Natural killer cell (primary cell): ENCODE data around the gene IL1RAP. TPM values are rescaled to one million over a fixed set of nuclear protein-coding genes. Genes with fewer than 3 reads are reported as not detected.

Experiments
- ATAC-seq, 3 donors: fragments of 150-1000 bp in 2 of 3; fragments of 200-7000 bp in 1 of 3; cut with Tn5 transposase; 1 replicate in 1 of 3; 2 replicates in 2 of 3; pipeline ENCODE4 v1.10.0; 2021; ENCODE audit warnings: mild to moderate bottlenecking in 2 of 3, moderate library complexity in 2 of 3
- DNase-seq, 2 donors: peaks; one replicate each; pipeline versions ENCODE4 v3.0.0 to v3.0.0-alpha.2; 2013 to 2021; ENCODE audit warnings: mixed read lengths in 1 of 2
- H3K27ac ChIP-seq: one replicate; pipeline ENCODE4 v1.5.1; 2013; ENCODE audit warnings: mild to moderate bottlenecking, low read length
- H3K27me3 ChIP-seq: one replicate; pipeline ENCODE4 v1.6.1; 2013; ENCODE audit warnings: low read length; ENCODE audit not compliant: control insufficient read depth, insufficient read depth
- H3K36me3 ChIP-seq: one replicate; pipeline ENCODE4 v1.6.1; 2013; ENCODE audit warnings: low read length; ENCODE audit not compliant: control insufficient read depth, insufficient read depth
- H3K4me1 ChIP-seq: one replicate; pipeline ENCODE4 v1.6.1; 2013; ENCODE audit warnings: low read length; ENCODE audit not compliant: control insufficient read depth, insufficient read depth
- H3K4me3 ChIP-seq: one replicate; pipeline ENCODE4 v1.5.1; 2013; ENCODE audit warnings: low read length
- H3K9me3 ChIP-seq: one replicate; pipeline ENCODE4 v1.6.1; 2013; ENCODE audit warnings: low read length; ENCODE audit not compliant: control insufficient read depth, insufficient read depth
- H3K27ac Mint-ChIP-seq, 2 donors: one replicate each; pipeline ENCODE4 v1.8.0; 2022; ENCODE audit warnings: mild to moderate bottlenecking in 2 of 2, mixed read lengths in 2 of 2, moderate library complexity in 1 of 2
- H3K27me3 Mint-ChIP-seq, 2 donors: one replicate each; pipeline ENCODE4 v1.8.0; 2022; ENCODE audit warnings: low read depth in 2 of 2, mixed read lengths in 2 of 2
- H3K36me3 Mint-ChIP-seq: one replicate; pipeline ENCODE4 v1.8.0; 2022; ENCODE audit warnings: mixed read lengths
- H3K4me1 Mint-ChIP-seq, 2 donors: one replicate each; pipeline ENCODE4 v1.8.0; 2022; ENCODE audit warnings: mixed read lengths in 2 of 2
- H3K4me3 Mint-ChIP-seq: one replicate; pipeline ENCODE4 v1.8.0; 2022; ENCODE audit warnings: mild to moderate bottlenecking, moderate library complexity, mixed read lengths
- H3K9me3 Mint-ChIP-seq, 2 donors: one replicate each; pipeline ENCODE4 v1.8.0; 2022; ENCODE audit warnings: mixed read lengths in 2 of 2
- CTCF ChIP-seq: fragments of 200-600 bp; IDR thresholded peaks from one replicate; pipeline ENCODE4 v1.8.0; 2022; ENCODE audit warnings: antibody characterized with exemption
- WGBS: methylation state at CpG from one replicate; pipeline ENCODE4 v1.1.7; 2013; ENCODE audit warnings: missing lambda C conversion rate; ENCODE audit not compliant: insufficient coverage; 5-methylcytosine and 5-hydroxymethylcytosine counted together
- intact Hi-C: fragments of 100-400 bp; cut with micrococcal nuclease; formaldehyde crosslinking; loops from one replicate; pipeline ENCODE4 v1.14.2; 2022
- total RNA-seq, 4 donors: library from RNA; stranded (reverse); fragments of 120-200 nt in 1 of 4; gene quantifications; one replicate each; pipeline versions ENCODE4 v1.2.3 to v1.2.4, GENCODE V29; 2013 to 2022

Gene IL1RAP
- total RNA-seq, 3 donors from 2014 or later (not counting 1 experiment from before 2014, with no cell fraction given), result 11.4 to 19.8 (median 15.1) TPM

- Histone ChIP-seq H3K4me3 (no peak overlapping the region), H3K27ac (no peak overlapping the region), H3K9me3 (no peaks in the 10 kb centered on the region), H3K36me3 (no peaks in the 10 kb centered on the region), H3K4me1 (no peaks in the 10 kb centered on the region), H3K27me3 (no peaks in the 10 kb centered on the region)
- peaks cover 7% of the 10 kb centered on the region for H3K36me3 Mint-ChIP-seq
- no peaks in the 10 kb centered on the region for H3K27me3 Mint-ChIP-seq
- ATAC-seq (no peak), DNase-seq (no peak)
- H3K27ac Mint-ChIP-seq, result no peak overlapping the region
- WGBS, result 98% methylated on average over 11 of the region's 11 CpGs
- H3K9me3 Mint-ChIP-seq, result no peaks in the 10 kb centered on the region
- intact Hi-C loops, result no loop called here
- H3K4me3 Mint-ChIP-seq, result no peak overlapping the region
- H3K4me1 Mint-ChIP-seq, result peaks cover 0 to 14% of the 10 kb centered on the region in 2 donors
- TF ChIP-seq CTCF, result no peak
Measured at GRCh38 chr3:190560013-190560895, 46.4 kb downstream of the IL1RAP start.

DNA sequence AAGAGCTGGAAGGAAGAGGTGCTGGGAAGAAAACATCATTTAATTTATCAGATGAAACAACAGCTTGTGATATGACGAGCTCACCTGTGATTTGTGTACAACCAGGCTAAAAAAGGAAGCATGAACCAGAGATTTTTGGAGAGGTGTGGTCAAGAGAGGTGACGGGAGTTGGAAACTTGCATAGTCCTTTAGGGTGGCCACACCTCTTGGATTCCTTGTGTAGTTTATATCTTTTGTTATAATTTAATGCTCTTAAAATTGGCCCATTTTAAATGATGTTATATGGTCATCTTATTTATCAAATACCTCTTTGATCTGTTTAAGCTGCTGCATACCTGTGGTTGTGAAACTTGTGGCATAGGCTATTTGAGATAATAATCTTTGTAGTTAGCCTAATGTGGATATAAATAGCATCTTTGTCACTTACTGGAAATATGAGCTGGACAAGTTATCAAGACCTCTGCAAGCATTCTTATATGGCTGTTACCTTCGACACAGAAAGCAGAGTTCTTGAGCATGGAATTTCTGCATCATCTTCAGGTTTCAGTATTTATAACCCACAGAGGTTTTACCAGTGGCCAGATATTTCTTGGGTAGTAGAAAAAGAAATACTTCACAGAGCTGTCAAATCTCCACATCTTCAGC, 49.1 kb downstream of the IL1RAP start:
- Mint-ChIP-seq H3K4me1 (peaks cover 0 to 20% of the 10 kb centered on the region in 2 donors), H3K9me3 (no peaks in the 10 kb centered on the region), H3K4me3 (no peak overlapping the region), H3K36me3 (no peaks in the 10 kb centered on the region), H3K27ac (no peak overlapping the region), H3K27me3 (no peaks in the 10 kb centered on the region)
- ATAC-seq, result no peak
- no peaks in the 10 kb centered on the region for H3K27me3 ChIP-seq
- H3K4me3 ChIP-seq, result no peak overlapping the region
- H3K9me3 ChIP-seq, result no peaks in the 10 kb centered on the region
- no peak for TF ChIP-seq CTCF
- DNase-seq, result no peak
- H3K36me3 ChIP-seq, result no peaks in the 10 kb centered on the region
- WGBS, result 82% methylated on average over 3 of the region's 3 CpGs
- intact Hi-C loops, result no loop called here
- H3K27ac ChIP-seq, result no peak overlapping the region
- no peaks in the 10 kb centered on the region for H3K4me1 ChIP-seq

DNA sequence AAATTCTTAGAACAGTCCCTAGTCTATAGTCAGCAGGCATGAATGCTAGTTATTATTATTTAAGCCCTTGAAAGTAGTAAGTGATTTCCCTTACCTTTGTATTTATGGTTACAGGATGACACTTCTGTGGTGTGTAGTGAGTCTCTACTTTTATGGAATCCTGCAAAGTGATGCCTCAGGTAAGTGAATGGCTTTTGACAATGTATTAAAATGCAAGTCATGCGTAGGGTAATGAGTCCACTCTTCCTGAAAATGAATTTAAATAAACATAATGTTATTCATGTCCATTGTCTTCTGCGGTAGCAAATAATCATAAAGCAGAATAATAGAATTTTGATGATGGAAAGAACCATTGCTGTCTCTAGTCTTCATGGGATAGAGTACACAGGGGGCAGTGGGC, 50.3 kb downstream of the IL1RAP start:
- H3K9me3 ChIP-seq, result no peaks in the 10 kb centered on the region
- intact Hi-C loops, result no loop called here
- no peaks in the 10 kb centered on the region for H3K36me3 ChIP-seq
- Mint-ChIP-seq H3K36me3 (no peaks in the 10 kb centered on the region), H3K27me3 (no peaks in the 10 kb centered on the region), H3K4me1 (peaks cover 0 to 20% of the 10 kb centered on the region in 2 donors), H3K9me3 (no peaks in the 10 kb centered on the region), H3K4me3 (no peak overlapping the region), H3K27ac (no peak overlapping the region)
- no peaks in the 10 kb centered on the region for H3K27me3 ChIP-seq
- WGBS, result 100% methylated on average over 1 of the region's 2 CpGs
- H3K4me1 ChIP-seq, result no peaks in the 10 kb centered on the region
- DNase-seq (no peak), ATAC-seq (no peak)
- H3K27ac ChIP-seq, result no peak overlapping the region
- TF ChIP-seq CTCF, result no peak
- H3K4me3 ChIP-seq, result no peak overlapping the region
